DMS53 treated with DMSO at 0.1 percent for 48 hours (cell line): ENCODE data around the gene TSGA10IP.

Experiments
- DNase-seq: peaks from one replicate; lab custom pipeline; 2025; ENCODE audit not compliant: unreplicated experiment; lab: John Stamatoyannopoulos, UW

The TSGA10IP gene

GRCh38 chr11:66003291-66003690 lies 58.0 kb downstream of the TSGA10IP start:
- no peak for DNase-seq

DNA sequence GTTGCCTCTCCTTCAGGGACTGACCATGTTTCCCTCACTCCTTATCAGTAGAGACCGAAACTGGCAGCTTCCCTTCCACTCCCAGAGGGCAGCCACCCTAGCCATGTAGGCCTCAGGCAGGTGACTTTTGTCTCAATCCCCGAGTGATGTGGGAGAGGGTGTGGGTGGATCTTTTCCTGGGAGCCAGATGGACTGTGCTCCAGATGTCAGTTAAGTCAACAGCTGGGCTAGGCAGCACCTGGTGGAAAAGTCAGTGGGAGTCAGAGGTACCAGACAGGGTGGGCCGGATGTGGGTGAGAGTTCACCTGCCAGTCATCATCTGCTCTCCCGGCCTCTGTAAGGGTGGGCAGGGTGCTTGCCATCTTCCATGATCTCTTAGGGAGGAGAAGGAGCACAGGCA lies 58.9 kb downstream of the TSGA10IP start:
- DNase-seq = no peak

DNA sequence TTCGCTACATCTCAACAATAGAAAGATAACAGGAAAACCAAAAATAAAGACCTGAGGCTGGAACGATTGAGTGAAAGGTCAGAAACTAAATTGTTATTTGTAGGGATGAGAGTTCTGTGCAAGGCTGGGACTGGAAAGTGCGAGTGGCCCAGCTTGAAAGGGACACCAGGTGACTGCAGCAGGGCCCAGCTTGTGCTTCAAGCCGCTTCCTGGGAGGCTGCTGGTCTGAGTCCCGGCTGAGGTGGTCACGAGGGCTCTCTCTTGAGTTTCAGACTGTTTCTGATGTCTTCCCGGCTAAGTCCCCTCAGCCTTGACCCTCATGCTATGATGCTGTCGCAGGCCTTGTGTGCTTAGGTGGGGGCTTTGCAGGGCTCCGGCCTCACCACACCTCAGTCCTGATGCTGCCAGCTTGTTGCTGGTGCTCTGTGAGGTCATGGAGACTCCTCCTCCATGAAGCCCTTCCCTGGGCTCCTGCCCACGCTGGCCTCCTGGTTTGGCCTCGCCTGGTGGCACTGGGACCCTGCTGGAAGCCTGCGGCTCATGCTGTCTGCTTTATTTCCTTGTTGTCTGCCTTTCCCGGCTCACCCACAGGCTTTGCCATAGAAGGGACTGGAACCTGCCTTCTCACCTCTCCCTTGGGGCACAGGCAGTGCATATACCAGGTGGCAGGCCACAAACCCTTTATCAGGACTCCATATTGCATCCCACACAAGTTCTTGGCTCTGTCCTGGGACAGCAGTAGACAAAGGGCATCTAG lies 61.0 kb downstream of the TSGA10IP start:
- DNase-seq = no peak

DNA sequence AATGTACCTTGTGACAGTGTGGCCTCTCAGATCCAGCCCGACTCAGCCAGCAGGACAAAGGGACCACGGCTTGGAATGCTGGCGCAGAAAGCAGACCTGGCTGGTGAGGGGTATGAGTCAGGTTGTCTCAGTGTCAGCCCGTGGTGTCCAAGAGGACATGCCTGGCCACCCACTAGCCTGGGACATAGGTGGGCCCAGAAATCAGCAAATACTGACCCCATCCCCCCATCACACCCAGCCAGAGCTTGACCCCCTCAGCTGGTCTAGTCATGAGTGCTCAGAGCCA lies 61.6 kb downstream of the TSGA10IP start:
- DNase-seq = no peak

DNA sequence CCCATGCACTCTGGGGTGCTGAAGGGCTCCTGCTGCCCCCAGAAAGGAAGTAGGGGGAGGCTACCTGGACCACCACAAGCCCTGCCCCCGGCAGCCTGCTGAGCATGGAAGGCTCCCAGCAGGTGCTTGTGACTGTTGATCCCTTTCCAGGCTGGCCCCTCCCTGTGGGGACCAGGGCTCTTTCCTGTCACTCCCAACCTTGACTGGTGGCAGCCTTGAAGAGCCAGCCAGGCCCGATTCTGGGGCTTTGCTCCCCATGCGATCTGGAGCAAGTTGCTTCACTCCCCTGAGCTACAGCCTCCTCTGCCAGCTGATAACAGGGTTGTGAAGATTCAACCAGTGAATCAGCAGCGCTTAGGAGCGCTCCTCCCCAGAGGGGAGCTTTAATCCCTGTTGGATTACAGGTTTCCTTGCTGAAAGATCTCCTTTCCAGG lies 61.9 kb downstream of the TSGA10IP start:
- no peak for DNase-seq

- DNase-seq = no peak
These were observed 62.8 kb downstream of the TSGA10IP start for GRCh38 chr11:66008095-66008467.

DNA sequence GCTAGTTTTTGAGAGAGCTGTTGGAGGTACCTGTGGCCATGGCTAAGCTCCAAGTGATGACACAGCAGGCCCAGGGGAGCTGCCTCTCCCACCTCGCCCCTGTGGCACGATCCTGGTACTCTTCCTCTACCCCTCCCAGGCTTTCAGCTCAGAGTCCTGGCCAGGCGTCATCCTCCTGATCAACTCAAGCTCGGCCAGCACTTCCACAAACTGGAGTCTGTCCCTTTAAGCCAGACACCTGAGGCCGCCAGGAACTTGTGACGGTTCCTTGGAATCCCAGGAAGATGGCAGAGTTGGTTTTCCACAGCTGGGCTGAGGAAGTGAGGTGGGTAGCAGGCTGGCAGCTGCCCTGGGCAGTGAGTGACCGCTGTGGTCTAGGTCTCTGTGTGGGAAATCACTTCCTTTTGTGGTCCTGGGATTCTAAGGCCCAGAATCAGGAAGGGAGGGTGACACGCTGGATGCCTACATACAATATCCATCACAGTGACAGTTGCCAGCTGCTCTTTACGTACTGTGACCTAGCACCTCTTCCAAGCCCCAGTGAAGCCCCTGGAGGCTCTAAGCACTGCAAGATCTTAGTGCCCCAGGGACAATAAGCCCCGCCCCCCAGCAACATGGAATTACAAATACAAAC lies 63.3 kb downstream of the TSGA10IP start:
- no peak for DNase-seq
